Measurements from ENCODE around the gene DDX39A.
"Not testable (repeated sequence)": the region's sequence is repeated elsewhere in the genome, so short reads cannot be mapped to it uniquely, and the experiment has no call there.

DDX39A gene

DNA sequence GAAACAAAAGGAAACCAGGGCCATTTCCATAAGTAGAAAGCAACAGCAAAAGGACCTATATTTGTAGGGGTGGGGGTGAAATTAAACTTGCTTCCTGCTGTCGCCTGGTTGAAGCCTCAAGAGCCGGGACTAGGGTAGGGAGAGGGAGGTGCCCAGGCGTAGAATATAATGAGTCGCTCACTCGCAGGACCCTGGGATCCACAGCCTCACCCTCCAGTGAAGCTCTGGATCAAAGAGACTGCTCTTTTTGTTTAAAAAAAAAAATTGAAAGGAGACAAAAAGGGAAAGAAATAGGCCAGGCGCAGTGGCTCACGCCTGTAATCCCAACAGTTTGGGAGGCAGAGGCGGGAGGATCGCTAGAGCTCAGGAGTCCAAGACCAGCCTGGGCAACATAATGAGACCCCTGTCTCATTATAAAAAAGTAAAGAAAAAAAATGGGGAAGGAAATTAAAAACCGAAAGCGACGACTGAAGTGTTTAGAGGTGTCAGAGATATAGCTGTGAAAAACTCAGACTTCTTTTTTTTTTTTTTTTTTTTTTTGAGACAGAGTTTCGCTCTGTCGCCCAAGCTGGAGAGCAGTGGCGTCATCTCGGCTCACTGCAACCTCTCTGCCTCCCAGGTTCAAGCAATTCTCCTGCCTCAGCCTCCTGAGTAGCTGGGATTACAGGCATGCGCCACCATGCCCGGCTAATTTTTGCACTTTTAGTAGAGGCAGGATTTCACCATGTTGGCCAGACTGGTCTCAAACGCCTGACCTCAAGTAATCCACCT lies 48.8 kb downstream of the DDX39A start:
- no peaks in the 10 kb centered on the region for H3K9me3 ChIP-seq
- no peaks in the 10 kb centered on the region for H3K36me3 ChIP-seq
- peak overlapping the region; percentile 74 for H3K27ac ChIP-seq
- peaks cover 90 to 91% of the 10 kb centered on the region in 2 experiments for H3K4me1 ChIP-seq (ENCODE audit: control insufficient read depth in 1 of 2, insufficient read depth in 1 of 2, low read depth in 1 of 2, low read length in 1 of 2)
- no peaks in the 10 kb centered on the region for H3K27me3 ChIP-seq
- no peak for TF ChIP-seq CTCF (IDR thresholded peaks at IDR 0.05)
- H3K4me3 ChIP-seq (ENCODE audit: low read depth in 1 of 2, low read length in 1 of 2): peak overlapping the region; percentile 3 to 49

- Histone ChIP-seq H3K27ac (peak overlapping the region; percentile 74), H3K4me1 (ENCODE audit: control insufficient read depth in 1 of 2, insufficient read depth in 1 of 2, low read depth in 1 of 2, low read length in 1 of 2) (peaks cover 82 to 84% of the 10 kb centered on the region in 2 experiments), H3K4me3 (ENCODE audit: low read depth in 1 of 2, low read length in 1 of 2) (peak overlapping the region in 1 of 2 experiments; percentile 49), H3K27me3 (peaks cover 3% of the 10 kb centered on the region), H3K36me3 (no peaks in the 10 kb centered on the region), H3K9me3 (no peaks in the 10 kb centered on the region)
- no peak for TF ChIP-seq CTCF (IDR thresholded peaks at IDR 0.05)
These were observed 49.6 kb downstream of the DDX39A start for GRCh38 chr19:14369399-14370168.

- peak overlapping the region; percentile 75 for H3K27ac ChIP-seq
These were observed 51.1 kb downstream of the DDX39A start for GRCh38 chr19:14368011-14368513.

DNA sequence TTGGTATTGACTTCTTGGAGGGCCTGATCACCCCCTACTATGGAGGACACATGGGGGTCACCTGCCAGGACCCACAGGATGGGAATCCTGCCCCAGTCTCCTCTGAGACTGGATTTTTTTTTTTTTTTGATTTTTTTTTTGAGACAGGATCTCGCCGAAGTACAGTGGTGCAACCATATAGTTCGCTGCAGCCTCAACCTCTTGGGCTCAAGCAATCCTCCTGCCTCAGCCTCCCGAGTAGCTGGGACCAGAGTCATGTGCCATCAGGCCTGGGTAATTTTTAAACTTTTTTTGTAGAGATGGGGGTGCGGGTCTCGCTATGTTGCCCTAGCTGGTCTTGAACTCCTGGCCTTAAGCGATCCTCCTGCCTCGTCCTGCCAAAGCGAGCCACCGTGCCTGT lies 52.1 kb downstream of the DDX39A start:
- Histone ChIP-seq H3K9me3 (no peaks in the 10 kb centered on the region), H3K4me1 (ENCODE audit: control insufficient read depth in 1 of 2, insufficient read depth in 1 of 2, low read depth in 1 of 2, low read length in 1 of 2) (peaks cover 65 to 75% of the 10 kb centered on the region in 2 experiments), H3K27ac (peak overlapping the region; percentile 75), H3K27me3 (peaks cover 15% of the 10 kb centered on the region), H3K4me3 (ENCODE audit: low read depth in 1 of 2, low read length in 1 of 2) (no peak overlapping the region), H3K36me3 (no peaks in the 10 kb centered on the region)
- TF ChIP-seq CTCF (IDR thresholded peaks at IDR 0.05): no peak

More at GRCh38 chr19:14368011-14368513, 51.1 kb downstream of the DDX39A start:
- peak overlapping the region; percentile 17 to 34 for H3K4me3 ChIP-seq (ENCODE audit: low read depth in 1 of 2, low read length in 1 of 2)
- TF ChIP-seq CTCF (IDR thresholded peaks at IDR 0.05): peak; percentile 17
- peaks cover 75 to 78% of the 10 kb centered on the region in 2 experiments for H3K4me1 ChIP-seq (ENCODE audit: control insufficient read depth in 1 of 2, insufficient read depth in 1 of 2, low read depth in 1 of 2, low read length in 1 of 2)
- peaks cover 15% of the 10 kb centered on the region for H3K27me3 ChIP-seq
- no peaks in the 10 kb centered on the region for H3K9me3 ChIP-seq
- no peaks in the 10 kb centered on the region for H3K36me3 ChIP-seq

DNA sequence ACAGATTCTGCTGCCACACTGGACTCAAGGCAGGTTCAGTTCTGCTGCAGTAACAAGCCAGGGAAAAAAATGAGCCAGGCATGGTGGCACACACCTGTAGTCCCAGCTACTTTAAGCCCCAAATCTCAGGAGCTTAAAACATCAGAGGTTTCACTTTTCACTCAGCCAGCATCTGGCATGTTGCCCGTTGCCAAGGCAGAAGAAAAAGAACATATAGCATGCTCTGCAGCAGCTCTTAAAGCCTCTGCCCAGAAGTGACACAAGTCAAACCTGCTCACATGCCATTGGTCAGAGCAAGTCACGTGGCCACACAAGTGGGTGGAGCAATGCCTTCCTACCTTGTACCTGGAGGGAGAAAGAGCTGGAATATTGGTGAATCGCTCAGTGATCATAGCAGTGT lies 52.6 kb downstream of the DDX39A start:
- peak overlapping the region; percentile 43 for H3K27ac ChIP-seq
- no peak for TF ChIP-seq CTCF (IDR thresholded peaks at IDR 0.05)
- H3K27me3 ChIP-seq: peaks cover 15% of the 10 kb centered on the region
- H3K9me3 ChIP-seq: no peaks in the 10 kb centered on the region
- no peaks in the 10 kb centered on the region for H3K36me3 ChIP-seq
- peaks cover 60 to 74% of the 10 kb centered on the region in 2 experiments for H3K4me1 ChIP-seq (ENCODE audit: control insufficient read depth in 1 of 2, insufficient read depth in 1 of 2, low read depth in 1 of 2, low read length in 1 of 2)
- H3K4me3 ChIP-seq (ENCODE audit: low read depth in 1 of 2, low read length in 1 of 2): no peak overlapping the region

GRCh38 chr19:14364098-14364443 lies 55.1 kb downstream of the DDX39A start:
- peak overlapping the region in 1 of 2 experiments; percentile 56 for H3K4me3 ChIP-seq (ENCODE audit: low read depth in 1 of 2, low read length in 1 of 2)
- H3K4me1 ChIP-seq (ENCODE audit: control insufficient read depth in 1 of 2, insufficient read depth in 1 of 2, low read depth in 1 of 2, low read length in 1 of 2): peaks cover 38 to 49% of the 10 kb centered on the region in 2 experiments
- H3K9me3 ChIP-seq, H3K36me3 ChIP-seq: not testable (repeated sequence)
- H3K27me3 ChIP-seq: peaks cover 15% of the 10 kb centered on the region
- H3K27ac ChIP-seq: peak overlapping the region; percentile 25
